SW 1271 (cell line): ENCODE data around the gene FJX1.

Experiments
- DNase-seq, 2 experiments: peaks; one replicate each; lab custom pipeline; 2025; lab: John Stamatoyannopoulos, UW

Gene FJX1, protein sequence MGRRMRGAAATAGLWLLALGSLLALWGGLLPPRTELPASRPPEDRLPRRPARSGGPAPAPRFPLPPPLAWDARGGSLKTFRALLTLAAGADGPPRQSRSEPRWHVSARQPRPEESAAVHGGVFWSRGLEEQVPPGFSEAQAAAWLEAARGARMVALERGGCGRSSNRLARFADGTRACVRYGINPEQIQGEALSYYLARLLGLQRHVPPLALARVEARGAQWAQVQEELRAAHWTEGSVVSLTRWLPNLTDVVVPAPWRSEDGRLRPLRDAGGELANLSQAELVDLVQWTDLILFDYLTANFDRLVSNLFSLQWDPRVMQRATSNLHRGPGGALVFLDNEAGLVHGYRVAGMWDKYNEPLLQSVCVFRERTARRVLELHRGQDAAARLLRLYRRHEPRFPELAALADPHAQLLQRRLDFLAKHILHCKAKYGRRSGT

DNA sequence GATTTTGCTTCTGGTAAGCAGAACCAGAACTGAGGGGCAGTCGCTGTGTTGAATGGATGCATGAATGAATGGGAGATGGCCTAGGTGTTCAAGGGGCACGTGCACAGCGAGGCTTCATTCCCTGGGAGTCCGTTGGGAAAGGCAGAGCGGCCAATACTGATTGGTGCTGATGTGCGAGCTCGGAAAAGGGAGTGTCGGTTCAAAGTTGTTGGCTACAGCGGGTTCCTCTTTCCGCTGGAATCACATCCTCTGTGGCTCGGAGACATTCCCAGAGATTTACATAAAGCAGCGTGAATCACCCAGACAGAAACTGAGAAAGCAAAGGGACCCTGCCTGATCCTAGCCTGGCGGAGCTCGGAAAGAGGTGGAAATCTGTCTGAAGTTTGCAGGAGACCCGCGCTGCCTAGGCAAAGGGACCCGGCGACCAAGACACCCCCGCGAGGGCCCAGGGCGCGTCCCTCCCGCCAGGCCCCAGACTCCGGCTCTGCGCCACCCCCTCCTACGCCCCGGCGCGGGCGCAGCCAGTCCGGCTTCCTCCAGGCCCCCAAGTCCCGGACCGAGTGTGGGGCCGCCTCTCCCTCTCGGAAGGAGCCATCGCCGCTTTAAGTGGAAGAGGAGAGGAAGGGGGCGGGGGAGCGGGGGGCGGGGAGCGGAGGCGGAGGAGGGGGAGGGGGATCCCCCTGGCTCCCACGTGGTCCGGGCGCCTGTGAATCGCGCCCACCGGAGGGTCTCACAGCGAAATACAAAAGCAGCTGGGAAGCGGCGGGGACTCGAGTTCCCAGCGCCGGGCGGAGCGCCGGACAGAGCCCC is at the start of gene FJX1:
FJX1 (plus strand) TSS at position 774 of the 810 bp plus-strand sequence. CDS start 177 bp downstream, outside the sequence.
- DNase-seq = peak; percentile 60 to 88

DNA sequence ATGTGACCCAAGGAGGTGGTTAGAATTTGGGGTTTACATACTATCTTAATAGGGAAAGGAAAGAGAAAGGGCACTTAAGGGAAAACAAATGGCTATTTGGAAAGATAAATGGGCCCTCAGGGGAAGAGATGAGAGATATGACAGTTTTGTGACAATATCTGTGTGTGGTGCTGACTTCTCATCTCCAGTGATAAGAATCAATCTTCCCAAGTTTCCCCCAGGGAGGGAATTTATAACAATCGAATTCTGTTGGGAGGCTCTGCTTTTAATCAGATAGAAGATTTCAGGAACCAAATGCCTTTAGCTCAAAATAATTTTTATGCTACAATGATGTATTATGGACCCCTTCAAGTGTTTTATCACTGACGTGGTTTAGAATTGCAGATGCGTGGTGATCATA is 46.6 kb upstream of the FJX1 start:
- no peak for DNase-seq

- DNase-seq = peak in 1 of 2 experiments; percentile 48
Observed at GRCh38 chr11:35579557-35580396, 38.5 kb upstream of the FJX1 start.

GRCh38 chr11:35580397-35580781 is 37.9 kb upstream of the FJX1 start:
- DNase-seq = no peak

- DNase-seq = no peak
Observed at GRCh38 chr11:35582033-35582432, 36.2 kb upstream of the FJX1 start.

GRCh38 chr11:35583126-35583525 is 35.1 kb upstream of the FJX1 start:
- no peak for DNase-seq

- no peak for DNase-seq
Observed at GRCh38 chr11:35583843-35584242, 34.4 kb upstream of the FJX1 start.

GRCh38 chr11:35584321-35584720 is 33.9 kb upstream of the FJX1 start:
- peak in 1 of 2 experiments; percentile 18 for DNase-seq

GRCh38 chr11:35585416-35585815 is 32.8 kb upstream of the FJX1 start:
- no peak for DNase-seq

DNA sequence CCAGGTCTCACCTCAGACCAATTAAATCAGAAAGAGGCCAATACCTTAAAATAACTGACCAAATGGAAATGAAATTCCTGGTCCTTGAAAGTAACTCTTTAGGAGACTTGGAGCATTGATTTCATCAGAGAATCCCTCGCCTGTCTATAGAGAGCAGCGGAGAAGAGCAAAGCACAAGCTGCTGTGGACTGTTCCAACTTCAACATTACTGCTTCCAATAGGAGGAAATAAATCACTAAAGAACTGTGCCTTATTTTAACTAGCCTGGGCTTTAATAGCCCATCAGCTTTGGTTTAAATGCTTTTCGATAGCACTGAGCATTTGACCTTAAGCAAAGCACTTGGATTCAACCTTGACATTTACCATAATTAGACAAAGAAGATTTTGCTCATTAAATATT is 32.0 kb upstream of the FJX1 start:
- no peak for DNase-seq

DNA sequence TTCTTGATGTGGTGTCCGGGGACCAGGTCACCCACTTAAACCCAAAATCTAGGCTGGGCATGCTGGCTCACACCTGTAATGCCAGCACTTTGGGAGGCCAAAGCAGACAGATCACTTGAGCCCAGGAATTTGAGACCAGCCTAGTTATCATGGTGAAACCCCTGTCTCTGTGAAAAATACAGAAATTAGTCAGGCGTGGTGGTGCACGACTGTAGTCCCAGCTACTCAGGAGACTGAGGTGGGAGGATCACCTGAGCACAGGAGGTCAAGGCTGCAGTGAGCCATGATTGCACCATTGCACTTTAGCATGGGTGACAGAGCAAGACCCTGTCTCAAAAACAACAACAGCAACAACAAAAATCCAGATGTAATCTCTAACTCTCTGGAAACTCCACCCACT is 30.3 kb upstream of the FJX1 start:
- no peak for DNase-seq

GRCh38 chr11:35588627-35589026 is 29.6 kb upstream of the FJX1 start:
- DNase-seq = no peak

- no peak for DNase-seq
Observed at GRCh38 chr11:35589281-35589680, 29.0 kb upstream of the FJX1 start.

DNA sequence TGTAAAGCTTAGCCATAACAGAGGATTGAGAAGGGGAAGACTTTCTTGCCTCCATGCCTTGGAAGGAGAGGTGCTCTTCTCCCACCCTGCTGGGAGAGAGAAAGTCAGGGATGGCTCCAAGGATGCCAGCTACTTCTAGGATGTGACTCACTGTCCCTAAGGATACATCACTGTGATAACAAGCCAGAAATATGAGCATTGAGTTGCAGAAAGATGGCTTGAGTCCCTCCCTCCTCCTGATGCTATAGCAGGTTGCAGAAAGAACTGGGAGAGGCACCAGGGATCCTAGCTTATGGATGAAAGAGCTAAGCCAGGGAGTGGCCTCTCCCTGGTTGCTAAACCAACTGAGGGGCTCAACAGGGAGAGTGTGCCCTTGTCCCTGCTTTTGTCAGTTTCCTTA is 27.8 kb upstream of the FJX1 start:
- DNase-seq = no peak

DNA sequence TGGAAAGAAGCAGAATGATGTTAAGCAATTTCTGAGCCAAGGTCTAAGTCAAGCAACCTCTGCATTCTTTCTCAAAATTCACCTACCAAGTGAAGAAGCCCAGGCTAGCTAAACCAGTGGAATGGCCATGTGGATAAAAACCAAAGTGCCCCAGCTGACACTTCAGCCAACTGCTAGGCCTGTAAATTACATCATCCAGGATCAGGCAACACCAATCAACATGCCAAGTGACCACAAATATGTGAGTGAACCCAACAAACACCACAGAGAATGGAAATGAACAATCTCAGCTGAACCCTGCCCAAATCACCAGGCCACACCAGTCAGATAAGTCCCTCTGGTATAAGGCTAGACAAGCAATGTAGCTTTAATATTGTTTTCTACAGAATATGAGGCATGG is 25.1 kb upstream of the FJX1 start:
- peak in 1 of 2 experiments; percentile 6 for DNase-seq

GRCh38 chr11:35594680-35595079 is 23.6 kb upstream of the FJX1 start:
- no peak for DNase-seq

DNA sequence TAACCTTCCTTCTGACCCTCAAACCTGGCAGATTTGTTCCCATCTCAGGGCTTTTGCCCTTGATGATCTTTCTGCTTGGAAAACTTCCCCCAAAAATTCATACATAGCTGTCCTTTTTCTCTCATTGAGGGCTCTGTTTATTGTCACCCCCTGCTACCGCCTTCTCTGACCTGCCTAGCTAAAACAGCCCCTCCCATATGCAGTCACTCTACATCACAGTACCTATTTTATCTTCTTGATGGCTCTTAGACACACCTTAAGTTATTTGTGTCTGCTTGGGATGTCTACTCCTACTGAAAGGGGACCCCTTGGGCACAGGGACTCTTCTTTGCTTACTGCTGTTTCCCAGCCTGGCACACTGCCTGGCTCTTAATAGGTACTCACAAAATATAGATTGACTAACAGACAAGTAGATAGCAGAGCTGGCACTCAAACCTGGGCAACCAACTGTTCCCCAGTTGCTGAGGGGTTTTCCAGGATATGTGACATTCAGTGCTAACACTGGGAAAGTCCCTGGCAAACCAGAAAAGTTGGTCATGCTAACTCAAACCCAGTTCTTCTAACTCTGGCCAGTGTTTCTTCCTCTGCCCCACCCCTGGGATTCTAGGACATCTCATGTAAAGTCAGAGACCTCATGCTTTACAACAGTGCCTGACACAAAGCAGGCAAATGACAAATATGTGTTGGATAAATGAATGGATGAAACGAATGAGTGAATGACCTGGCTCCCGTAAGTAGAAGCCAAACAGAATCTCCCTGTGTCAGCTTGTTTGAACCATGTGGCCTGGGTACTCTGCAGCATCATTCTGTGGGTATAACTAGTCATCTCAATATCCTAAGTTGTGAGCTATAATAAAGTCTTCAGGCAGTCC is 19.8 kb upstream of the FJX1 start:
- DNase-seq = no peak

- no peak for DNase-seq
Observed at GRCh38 chr11:35600331-35600838, 17.9 kb upstream of the FJX1 start.

- no peak for DNase-seq
Observed at GRCh38 chr11:35602160-35602793, 16.0 kb upstream of the FJX1 start.

GRCh38 chr11:35602979-35603378 is 15.3 kb upstream of the FJX1 start:
- no peak for DNase-seq

- no peak for DNase-seq
Observed at GRCh38 chr11:35605706-35606105, 12.6 kb upstream of the FJX1 start.
